Fibroblast of lung (primary cell): Measurements from ENCODE around the gene PRR22.

Experiments used
- CTCF ChIP-seq, 2 donors: IDR thresholded peaks in 1 of 2; conservative IDR thresholded peaks in 1 of 2; 1 replicate in 1 of 2; 2 replicates in 1 of 2; pipeline ENCODE4 v1.5.1; 2011 to 2012; ENCODE audit warnings: low read length in 2 of 2, control low read depth in 1 of 2, inconsistent platforms in 1 of 2, low read depth in 1 of 2, mild to moderate bottlenecking in 1 of 2
- EZH2 ChIP-seq: IDR thresholded peaks from 2 replicates; pipeline ENCODE4 v1.5.1; 2012; ENCODE audit warnings: low read length, control low read depth, mild to moderate bottlenecking; ENCODE audit errors: missing control alignments

GRCh38 chr19:5762608-5763217 is 21.8 kb downstream of the PRR22 start:
- TF ChIP-seq CTCF (conservative IDR thresholded peaks at IDR 0.05 in 1 of 2, IDR thresholded peaks at IDR 0.05 in 1 of 2; ENCODE audit: low read depth in 1 of 2, low read length in 2 of 2): no peak
- TF ChIP-seq EZH2: no peak
